Germinal center (tissue), 1 donor: ENCODE data around the gene ENDOU.

ENCODE experiments used
- DNase-seq: peaks from one replicate; pipeline ENCODE4 v3.0.0; 2012; ENCODE audit warnings: mixed read lengths, low spot score

Gene ENDOU

GRCh38 chr12:47743311-47743860, 18.1 kb upstream of the ENDOU start:
- DNase-seq, result no peak

GRCh38 chr12:47742253-47742825, 17.0 kb upstream of the ENDOU start:
- peak; percentile 66 for DNase-seq

- DNase-seq, result peak; percentile 34
Measured at GRCh38 chr12:47741340-47741703, 16.0 kb upstream of the ENDOU start.

GRCh38 chr12:47740606-47741339, 15.5 kb upstream of the ENDOU start:
- DNase-seq, result peak; percentile 71

DNA sequence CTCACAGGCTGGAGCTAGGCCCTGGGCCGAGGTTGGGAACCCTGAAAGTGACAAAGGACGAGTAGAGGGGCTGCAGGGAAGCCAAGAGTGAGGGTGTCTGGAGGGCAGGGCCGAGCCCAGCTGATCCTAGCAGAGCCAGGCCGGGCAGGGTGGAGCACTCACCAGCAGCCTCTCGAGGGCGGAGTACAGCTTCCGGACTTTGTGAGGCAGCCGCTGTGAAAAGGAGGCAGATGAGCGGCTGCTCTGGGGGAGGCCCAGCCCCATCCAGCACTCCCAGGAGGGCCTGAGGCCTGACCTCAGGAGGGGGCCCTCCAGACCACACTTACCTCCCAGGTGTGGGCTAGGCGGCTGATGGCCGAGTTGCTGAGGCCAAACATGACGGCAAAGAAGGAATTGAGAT, 14.7 kb upstream of the ENDOU start:
- peak; percentile 73 for DNase-seq

DNA sequence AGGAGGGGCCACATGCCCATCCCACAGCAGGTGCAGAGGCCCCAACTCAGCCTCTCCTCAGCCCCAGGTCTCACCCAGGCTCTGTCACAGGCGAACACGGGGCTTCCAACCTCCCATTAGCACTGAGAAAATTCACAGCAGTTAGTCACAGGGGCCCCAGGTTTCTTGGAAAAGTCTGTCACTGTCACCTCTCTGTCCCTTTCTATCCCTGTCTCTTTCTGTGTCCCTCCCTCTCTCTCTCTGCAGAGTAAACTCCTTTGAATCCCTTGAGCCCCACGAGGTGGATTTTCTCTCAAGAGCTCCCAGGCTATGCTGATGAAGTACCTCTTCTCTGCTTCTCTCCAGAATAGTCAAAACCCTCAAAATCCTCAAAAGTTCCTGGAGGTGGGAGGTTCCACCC, 14.0 kb upstream of the ENDOU start:
- DNase-seq, result no peak

DNA sequence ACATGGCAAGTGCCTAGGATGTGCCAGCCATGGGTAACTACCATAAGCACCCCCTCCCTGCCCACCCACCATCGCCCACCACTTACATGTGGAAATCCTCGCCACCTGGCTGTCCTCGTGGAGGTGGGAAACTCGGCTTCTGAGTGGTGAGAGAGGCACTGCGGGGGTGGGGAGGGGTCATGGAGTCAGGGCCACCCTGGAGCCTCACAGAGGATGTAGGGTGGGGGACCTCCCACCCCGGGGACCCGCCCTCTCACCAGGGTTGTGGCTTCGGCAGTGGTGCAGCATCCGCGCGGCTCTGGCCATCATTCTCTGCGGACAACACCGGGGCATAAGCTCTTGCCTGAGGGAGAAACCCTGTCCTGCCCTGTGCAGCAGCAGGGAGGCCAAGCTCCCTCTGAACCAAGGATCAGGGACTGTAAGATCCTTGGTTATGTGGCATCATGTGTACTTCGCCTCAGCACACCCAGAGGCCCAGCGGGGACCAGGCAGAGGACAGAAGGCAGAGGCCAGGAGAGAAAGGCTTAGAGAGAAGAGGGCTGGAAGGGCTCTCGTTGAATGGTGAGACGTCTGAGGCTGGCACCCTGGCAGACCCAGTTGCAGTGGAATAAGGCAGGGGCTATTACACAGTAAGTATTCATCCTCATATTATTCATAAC, 12.8 kb upstream of the ENDOU start:
- no peak for DNase-seq

- no peak for DNase-seq
Measured at GRCh38 chr12:47736877-47737676, 11.8 kb upstream of the ENDOU start.

DNA sequence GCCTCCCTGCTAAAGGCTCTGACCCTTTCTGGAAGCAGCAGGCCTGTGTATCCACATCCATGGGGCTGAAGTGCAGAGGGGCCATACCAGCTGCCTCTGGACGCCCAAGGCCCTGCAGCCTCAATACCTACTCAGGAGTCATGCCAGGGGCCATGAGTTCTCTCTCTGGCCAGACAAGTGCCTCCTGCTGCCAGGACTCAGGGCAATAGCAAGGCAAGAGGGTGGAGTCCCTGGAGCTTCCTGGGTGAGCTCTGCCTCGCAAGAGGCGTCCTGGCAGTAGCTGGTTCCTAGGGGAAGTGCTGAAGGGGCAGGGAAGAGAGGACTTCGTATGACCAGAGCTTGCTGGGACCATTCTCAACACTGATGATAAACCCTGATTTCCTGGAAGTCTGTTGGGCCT, 10.9 kb upstream of the ENDOU start:
- no peak for DNase-seq

DNA sequence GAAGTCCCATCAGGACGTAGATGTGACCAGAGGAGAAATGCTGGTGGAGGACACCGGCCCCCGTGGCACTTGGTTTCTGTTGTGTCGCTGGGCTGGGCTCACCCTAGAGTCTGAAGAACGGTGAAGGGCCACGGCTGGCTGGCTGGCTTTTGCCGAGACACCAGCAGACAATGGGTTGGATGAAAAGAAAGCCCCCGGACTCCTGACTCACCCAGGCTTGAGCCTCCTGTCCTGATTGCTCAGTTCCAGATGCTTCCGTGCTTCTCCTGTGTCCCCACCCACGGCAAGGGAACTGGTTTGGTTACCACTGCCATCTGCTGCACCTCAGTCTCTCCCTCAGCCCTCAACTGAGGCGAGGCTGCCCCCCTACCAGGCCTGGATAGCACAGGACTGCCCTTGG, 10.4 kb upstream of the ENDOU start:
- DNase-seq, result no peak

- no peak for DNase-seq
Measured at GRCh38 chr12:47734725-47735480, 9.6 kb upstream of the ENDOU start.

DNA sequence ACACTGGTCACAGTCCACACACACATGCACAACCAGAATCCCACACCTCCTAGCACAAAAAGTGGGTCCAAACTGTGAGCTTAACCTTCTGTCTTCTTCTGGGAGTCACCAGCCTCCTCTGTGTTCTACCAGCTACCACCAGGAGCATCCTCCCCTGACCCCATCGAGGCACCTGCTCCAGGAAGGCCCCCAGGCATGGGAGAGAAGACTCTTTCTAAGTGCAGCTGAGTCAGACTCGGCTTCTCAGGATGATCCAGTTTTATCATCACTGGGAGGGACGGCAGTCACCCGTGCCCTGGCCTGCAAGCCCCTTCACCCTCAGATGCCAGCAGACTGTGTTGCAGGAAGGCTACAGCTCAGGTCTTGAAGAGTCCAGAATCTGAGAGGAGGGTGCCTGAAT, 7.9 kb upstream of the ENDOU start:
- DNase-seq, result no peak

DNA sequence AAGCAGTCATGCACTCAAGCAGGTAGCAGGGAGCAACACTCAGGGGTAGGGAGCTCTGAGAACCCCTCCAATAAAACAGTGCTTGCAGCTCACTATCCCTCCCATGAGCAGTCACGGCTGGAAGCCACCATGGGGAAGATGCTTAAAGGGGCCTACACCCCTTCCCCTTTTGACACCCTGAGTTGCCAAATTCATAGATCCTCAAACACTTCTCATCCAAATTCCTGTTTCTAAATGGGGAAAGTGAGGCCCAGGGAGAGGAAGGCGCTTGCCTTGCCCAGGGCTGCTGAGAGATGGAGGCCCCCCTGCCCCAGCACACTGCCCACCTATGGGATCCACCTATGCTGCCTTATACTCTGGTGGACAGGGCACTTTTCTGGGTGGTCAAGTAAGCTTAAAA, 7.2 kb upstream of the ENDOU start:
- DNase-seq, result no peak

- DNase-seq, result no peak
Measured at GRCh38 chr12:47731723-47732122, 6.4 kb upstream of the ENDOU start.

DNA sequence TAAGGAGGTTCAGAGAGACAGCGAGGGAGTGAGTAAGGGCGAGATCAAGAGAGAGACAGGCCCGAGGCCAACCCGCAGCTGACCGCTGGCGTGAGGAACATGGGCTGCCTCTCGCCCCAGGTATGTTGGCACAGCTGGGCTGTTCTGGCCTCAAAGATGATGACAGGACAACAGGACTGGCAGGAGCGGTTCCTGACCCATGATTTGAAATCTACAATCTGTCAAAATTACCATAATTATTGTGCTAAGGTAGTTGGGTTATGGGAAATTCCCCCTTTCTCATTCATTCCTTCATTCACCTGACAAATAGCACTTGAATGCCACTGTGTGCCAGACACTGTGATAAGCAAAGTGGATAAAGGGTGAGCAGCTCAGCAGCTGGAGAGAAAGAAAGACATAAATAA, 5.1 kb upstream of the ENDOU start:
- no peak for DNase-seq

DNA sequence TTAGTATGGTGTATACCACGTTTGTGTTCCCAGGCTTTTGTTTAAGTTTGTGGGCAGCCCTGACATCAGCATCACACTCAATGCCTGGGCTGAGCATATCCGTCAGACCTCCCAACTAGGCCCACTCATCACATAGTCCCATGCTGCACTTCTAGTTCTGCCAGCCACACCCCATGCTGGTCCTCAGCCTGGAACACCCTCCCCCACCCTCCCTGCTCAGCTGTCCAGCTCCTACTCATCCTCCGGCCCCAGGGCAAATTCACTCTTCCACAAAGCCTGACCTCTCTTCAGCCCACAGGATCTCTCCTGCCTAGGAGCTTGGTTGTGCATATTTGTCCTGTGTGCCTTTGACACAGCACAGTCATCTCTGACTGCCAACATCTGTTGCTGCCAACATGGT, 3.9 kb upstream of the ENDOU start:
- DNase-seq, result no peak

GRCh38 chr12:47725893-47726292, 603 bp upstream of the ENDOU start:
- DNase-seq, result peak; percentile 77

DNA sequence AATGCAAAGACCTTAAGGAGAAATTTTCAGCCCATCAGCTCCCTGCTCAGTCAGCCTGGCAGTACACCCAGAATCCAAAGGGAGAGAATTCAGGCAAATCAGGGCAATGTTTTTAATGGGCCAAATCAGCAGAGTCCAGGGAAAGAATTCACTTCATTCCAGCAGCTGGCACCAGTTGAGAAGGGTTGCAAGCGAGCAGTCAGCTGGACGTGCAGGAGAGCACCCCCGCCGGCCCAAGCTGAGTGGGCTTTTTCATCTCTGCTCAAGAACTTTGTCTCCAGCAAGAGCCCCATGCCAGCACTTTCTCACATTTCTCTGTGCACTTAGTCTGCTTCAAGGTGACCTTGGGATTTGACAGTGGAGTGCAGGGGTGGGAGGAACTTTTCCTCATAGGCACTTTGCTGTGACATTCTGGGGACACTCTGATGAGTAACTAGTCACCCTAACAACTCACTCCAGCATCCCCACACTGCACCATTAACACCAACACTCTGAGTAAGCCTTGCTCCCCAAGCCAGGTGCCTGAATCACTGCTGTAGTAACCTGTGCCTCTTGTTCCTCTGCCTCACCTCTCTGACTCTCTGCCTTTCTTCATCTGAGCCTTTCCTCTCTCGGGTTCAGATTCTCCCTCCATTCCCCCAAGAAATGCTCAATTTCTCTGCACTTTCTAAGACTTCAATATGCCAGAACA, 2.2 kb downstream of the ENDOU start:
- DNase-seq, result no peak

DNA sequence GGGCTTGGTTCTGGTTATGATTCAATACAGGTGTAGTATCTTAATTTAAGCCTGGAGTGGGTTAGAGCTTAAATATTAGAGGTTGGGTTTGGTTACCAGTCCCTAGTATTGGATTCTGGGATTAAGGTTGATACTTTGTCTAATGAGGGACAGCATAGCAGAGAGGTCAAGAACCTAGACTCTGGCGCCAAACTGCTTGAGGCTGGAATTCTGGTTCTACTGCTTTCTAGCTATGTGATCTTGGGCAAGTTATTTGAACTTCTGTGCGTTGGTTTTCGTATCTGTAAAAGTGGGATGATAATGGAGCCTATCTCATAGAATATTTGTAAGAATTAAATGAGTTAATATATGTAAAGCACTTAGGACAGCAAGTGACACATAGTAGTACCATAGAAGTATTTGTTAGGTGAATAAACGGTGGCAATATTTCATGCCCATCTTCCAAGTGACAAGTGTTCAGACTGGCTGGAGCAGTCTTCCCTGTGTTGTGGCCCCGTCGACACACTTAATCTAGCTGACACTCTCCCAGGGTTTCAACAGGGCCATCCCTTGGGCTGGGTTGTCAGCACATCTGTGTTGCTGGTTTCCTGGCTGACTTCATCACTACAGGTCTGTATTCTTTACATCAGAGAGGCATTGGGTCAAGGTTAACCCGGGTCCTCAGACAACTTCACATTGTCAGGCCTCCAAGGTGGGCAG, 3.0 kb downstream of the ENDOU start:
- DNase-seq, result no peak

DNA sequence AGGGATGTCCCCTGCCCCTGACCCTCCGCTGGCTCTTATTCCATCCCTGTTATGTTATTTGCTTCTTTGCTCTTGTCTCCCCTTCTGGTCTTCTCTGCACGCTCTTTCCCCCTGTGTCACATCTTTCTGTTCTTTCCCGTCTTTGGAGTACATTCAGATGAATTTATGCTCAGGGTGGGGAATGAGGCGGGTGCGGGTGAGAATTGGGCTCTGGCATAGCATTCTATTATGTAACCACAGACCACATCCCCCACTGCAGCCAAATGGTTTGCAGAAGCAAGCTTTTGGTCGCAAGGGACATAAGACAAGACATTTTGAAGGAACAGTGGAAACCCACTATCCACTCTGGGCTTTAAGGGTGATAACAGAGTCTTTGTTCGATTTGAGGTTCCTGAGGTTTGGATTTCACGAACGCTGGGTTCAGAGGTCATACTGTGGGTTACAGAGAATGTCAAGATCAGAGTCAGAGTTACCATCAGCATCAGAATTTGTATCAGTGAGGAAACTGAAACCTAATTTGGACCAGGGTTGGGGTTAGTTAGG, 3.8 kb downstream of the ENDOU start:
- DNase-seq, result no peak
